ENCODE measurements around the gene EVA1C.

The EVA1C gene

DNA sequence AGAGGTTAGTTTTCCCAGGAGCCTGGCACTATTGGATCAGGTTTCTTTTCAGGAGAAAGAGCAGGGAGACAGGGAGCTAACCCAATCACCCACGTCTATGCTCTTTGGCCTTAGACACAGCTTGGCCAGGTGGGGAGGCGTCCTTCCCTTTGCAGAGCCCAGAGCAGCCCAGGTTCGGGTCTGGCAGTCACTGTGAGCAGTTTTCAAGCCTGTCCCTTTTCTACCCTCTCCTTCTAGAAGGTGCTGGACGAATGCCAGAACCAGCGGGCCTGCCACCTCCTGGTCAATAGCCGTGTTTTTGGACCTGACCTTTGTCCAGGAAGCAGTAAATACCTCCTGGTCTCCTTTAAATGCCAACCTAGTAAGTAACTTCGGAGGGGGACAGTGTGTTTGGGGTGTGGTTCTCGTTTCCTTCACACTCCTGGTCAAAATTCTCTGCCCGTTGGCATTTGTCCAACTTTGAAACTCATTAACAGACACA is 44.9 kb downstream of the EVA1C start:
- in situ Hi-C loops (cut with HindIII; ENCODE audit: low sequenced_read_pairs), result no loop called here

DNA sequence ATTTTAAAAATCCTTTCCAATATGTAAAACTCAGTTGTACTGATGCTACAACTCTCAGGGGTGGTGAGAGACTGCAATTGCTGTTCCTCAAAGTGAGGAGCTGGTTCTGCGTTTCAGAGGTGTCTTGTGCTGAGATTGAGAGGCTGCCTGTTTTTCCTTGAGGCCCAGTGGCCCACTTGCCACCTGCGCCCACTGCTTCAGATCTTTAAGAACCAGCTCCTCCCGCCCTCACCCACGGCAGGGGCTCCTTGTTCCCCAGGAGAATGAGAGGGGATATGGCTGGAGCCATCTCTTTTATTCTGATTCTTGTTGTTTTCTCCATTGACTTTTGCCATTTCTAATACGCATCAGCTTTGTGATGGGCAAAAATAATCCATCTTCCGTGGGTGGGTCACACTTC is 45.5 kb downstream of the EVA1C start:
- in situ Hi-C loops (cut with HindIII; ENCODE audit: low sequenced_read_pairs), result no loop called here

DNA sequence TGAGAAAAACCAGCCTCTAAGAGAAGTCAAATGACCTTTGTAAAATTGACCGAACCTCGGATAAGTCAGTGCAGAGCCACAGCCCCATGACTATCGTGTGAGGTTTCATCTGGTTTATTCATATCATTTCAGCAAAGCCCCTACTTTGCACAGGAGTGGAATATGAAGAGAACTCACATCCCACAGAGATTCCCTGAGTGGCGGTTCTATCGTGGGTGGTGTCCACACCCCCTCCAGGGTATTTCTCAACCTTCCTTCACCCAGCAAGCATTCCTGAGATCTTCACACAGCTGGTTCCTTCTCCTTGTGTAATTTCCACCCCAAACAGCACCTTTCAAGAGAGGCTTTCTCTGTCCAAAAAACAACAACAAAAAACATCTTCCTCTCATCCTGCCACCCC is 47.5 kb downstream of the EVA1C start:
- in situ Hi-C loops (cut with HindIII; ENCODE audit: low sequenced_read_pairs), result loop anchor here (5.0 kb wide), 2 partner anchors 43 to 62 kb away; no protein-coding TSS in a partner anchor

DNA sequence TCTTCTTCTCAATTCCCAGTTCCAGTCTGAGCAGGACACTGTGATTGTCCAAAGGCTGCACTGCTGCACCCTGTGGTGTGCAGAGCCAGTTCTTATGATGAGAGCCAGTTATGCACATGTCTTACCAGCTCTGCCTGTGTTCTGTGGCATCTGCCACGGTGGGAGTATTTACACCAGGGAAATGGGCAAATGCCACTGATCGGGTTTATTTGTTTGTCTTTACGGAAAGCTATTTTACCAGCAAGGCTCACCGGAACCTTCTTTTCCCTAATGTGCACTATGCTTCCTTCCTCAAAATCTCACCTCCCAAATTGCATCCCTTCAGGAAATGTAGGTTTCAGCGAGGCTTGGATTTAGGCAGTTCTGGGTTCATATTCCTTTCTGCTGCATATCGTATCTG is 49.0 kb downstream of the EVA1C start:
- in situ Hi-C loops (cut with HindIII; ENCODE audit: low sequenced_read_pairs), result loop anchor here (5.0 kb wide), 2 partner anchors 44 to 61 kb away; no protein-coding TSS in a partner anchor

DNA sequence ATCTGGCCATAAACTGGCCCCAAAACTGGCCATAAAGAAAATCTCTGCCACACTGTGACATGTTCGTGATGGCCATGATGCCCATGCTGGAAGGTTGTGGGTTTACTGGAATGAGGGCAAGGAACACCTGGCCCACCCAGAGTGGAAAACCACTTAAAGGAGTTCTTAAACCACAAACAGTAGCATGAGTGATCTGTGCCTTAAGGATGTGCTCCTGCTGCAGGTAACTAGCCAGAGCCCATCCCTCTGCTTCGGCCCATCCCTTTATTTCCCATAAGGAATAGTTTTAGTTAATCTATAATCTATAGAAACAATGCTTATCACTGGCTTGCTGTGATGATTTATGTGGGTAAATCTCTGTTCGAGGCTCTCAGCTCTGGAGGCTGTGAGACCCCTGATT is 50.1 kb downstream of the EVA1C start:
- in situ Hi-C loops (cut with HindIII; ENCODE audit: low sequenced_read_pairs), result loop anchor here (5.0 kb wide), 2 partner anchors 45 to 60 kb away; no protein-coding TSS in a partner anchor

DNA sequence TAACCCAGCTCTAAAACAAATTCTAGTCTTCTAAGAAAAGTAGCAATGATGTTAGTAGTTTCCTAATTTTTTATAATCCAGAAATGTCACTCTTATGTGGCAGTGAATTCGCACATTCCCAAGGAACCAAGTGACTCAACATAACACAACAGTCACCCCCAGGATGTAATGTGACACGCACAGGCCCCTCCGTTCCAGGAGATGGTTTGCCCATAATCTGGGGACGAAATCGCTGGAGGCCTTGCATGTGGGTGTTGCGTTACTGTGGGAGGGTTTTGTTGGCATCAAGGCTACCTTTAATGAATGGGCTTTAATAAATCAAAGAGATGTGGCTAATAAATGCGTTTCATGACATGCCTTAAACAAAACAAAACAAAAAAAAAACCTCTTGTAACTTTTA is 50.9 kb downstream of the EVA1C start:
- in situ Hi-C loops (cut with HindIII; ENCODE audit: low sequenced_read_pairs), result loop anchor here (5.0 kb wide), 2 partner anchors 46 to 59 kb away; no protein-coding TSS in a partner anchor

DNA sequence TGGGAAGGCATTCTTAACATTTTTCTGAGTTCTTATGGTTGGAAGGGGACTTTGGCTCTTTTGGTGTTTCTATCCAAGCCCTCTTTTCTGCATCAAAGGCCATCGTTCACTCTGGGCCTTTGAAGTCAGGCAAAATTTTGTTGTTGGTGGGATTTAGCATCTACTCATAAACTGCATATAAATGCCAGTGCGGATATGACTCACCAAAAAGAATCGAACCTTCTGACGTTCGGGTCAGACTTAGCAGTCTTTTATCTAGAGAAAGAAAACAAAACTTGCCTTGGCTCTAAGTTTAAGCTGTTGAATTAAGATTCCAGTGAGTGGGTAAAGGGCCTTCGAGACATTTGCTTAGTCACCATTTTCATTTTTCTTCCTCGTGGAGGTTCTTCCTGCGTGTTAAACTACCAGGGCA is 51.4 kb downstream of the EVA1C start:
- in situ Hi-C loops (cut with HindIII; ENCODE audit: low sequenced_read_pairs), result loop anchor here (5.0 kb wide), 2 partner anchors 47 to 58 kb away; no protein-coding TSS in a partner anchor

DNA sequence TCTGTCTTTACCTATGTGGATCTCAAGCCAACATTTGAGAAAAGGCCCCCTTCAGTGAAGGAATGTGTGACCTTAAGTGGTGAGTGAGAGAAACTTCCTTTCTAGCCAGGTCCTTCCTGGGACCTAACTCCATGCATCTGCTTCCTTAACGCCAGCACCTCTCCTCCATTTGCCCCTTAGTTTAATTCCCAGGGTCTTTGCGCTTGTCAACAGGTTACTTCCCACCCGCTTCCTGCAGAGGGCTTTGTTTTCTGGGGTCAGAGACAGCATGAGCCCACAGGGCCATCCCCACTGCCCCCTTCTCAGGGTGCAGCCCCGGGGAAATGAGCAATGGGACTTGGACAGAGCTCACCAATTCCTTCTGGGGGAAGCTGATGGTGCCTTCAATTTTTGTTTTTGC is 54.8 kb downstream of the EVA1C start:
- in situ Hi-C loops (cut with HindIII; ENCODE audit: low sequenced_read_pairs), result no loop called here

DNA sequence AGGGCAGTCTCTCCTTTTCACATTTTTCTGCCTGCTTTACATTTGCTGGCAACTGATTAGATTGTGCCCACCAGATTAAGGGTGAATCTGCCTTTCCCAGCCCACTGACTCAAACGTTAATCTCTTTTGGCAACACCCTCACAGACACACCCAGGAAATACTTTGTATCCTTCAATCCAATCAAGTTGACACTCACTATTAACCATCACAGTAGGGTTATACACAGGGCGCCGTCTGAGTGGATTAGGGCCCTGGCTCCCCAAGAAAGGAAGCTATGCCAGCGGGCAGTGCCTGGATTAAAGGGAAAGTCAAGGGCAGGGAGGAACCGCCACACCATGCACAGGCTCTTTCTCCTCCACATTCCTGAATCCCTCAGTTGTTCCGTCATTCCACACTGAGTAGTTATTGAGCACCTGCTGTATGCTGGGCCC is 56.2 kb downstream of the EVA1C start:
- in situ Hi-C loops (cut with HindIII; ENCODE audit: low sequenced_read_pairs), result no loop called here

DNA sequence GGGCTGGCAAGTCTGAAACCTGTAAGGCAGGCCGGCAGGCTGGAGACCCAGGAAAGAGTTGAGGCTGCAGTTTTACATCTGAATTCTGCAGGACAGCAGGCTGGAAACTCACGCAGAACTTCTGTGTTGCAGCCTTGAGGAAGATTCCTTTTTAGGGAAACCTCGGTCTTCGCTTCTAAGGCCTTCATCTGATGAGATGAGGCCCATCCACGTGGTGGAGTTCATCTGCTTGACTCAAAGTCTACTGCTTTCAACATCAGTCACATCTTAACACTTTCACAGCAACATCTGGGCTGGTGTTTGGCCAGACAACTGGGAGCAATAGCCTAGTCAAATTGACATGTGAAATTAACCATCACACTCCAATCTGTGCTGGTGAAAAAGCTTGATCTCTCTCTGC is 57.1 kb downstream of the EVA1C start:
- in situ Hi-C loops (cut with HindIII; ENCODE audit: low sequenced_read_pairs), result no loop called here

DNA sequence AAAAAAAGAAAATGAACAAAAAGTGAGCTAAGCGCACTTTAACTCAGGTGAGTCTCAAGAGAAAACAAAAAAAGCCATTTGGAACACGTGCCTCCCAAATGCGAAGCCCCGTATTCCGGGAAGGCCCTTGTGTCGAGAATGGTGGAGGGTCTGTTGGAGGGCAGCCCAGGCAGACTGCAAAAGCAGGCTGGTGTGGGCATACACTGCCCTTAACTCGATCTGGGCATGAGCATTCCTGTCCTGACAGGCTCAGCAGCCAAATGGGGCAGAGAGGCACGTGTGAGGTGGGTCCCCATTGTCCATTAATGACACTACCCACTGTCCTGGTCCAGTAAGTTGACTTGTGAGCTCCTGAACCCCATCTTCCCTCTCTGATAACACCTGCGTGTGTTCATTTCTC is 57.7 kb downstream of the EVA1C start:
- in situ Hi-C loops (cut with HindIII; ENCODE audit: low sequenced_read_pairs), result no loop called here

DNA sequence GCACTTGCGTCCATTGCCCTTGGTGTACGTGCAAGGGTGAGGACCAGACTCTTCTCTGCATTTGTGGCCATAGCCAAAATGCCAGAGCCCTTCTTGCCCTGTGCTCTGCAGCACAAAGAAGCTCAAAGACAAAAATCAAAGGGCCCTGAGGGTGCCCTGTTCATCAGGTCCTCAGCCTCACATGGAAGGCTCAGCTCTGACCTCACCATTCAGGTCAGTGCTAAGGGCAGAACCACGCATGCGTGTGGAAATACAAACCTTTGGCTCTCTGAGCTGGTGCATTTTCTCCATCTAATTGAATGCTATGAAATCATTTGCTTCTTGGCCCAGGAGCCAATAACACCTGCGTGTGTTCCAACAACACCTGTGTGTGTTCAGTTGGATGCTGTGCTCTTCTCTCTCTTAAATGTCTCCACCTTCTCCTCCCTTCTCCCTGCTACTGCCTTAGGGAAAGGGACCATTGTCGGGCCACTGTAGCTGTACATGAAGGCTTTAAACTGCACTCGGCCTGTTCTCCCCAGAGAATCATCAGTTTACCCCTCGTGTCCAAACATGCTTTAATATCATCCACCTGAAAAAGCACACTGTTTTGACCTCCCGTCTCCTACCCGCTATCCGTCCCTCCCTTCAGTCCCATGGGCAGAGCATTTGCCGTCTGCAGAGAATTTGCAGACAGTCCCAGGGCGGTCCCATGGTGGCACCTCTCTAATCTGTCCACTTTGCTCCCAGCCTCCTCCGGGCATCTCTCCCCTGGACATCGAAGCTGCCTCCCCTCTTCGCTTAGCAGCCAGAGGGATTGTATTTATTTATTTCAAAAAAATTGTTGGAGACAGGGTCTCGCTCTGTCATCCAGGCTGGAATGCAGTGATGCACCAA is 60.6 kb downstream of the EVA1C start:
- in situ Hi-C loops (cut with HindIII; ENCODE audit: low sequenced_read_pairs), result no loop called here

DNA sequence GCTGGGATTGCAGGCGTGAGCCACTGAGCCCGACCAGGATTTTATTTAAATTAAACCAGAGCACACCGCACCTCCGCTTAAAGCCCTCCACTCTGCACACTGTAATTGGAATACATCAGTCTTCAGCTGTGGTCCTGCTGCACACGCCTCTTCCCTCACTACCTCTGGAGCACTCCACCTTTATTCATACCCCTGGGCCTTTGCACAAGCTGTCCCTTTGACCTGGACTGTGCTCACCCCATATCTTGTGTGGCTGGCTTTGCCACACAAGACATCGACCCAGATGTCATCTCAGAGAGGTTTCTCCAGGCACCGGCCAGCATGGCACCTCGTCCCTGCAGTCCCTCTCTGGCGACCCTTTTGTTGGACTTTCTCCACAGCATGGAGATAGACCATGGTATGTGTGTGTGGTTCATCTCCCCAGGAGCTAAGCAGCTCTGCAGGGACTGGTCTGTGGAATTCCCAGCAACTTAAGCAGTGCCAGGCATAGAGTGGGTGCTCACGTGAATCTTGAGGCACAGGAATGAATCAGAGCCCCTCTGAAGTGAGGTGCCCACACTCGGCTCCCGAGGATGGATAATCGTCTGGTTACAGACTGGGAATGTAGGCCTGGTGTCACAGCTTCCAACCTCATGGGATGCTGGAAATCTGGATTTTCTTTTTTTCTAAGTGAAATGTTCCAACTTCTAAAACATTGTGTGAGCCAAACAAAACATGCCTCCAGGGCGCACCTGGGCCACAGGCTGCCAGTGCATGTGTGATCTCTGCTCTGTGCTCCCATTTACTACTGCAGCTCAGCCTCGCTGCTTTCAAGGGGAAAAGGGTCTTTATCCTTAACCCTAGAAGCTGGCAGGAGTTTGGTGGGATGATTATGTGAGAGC is 61.9 kb downstream of the EVA1C start:
- in situ Hi-C loops (cut with HindIII; ENCODE audit: low sequenced_read_pairs), result no loop called here

DNA sequence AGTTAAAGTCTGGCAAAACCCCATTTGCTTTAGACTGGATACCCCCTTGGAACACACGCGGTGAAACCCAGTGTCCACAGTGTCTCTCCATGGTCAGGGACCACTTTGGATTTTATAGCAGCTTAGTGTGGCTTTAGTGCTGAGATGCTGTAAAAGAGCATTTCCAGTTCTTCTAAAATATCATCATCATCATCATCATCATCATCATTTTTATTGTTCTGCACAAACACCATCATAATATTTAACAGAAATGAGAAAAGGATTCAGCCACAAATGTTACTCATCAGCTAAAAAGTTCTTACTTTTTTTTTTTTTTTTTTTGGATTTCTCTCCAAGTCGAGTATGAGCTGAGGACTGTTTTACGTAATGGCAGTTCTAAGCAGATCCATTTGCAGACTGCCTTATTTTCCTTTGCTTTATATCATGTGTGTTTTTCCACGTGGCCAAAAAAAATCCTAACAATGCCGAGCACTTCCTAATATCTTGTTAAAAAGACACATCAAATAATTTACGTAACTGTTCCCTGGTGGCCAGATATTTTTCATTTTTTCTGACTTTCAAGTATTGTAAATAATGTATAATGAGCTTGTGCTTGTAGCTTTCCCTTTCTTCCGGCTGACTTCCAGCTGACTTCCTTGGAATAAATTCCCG is 62.8 kb downstream of the EVA1C start:
- in situ Hi-C loops (cut with HindIII; ENCODE audit: low sequenced_read_pairs), result no loop called here

DNA sequence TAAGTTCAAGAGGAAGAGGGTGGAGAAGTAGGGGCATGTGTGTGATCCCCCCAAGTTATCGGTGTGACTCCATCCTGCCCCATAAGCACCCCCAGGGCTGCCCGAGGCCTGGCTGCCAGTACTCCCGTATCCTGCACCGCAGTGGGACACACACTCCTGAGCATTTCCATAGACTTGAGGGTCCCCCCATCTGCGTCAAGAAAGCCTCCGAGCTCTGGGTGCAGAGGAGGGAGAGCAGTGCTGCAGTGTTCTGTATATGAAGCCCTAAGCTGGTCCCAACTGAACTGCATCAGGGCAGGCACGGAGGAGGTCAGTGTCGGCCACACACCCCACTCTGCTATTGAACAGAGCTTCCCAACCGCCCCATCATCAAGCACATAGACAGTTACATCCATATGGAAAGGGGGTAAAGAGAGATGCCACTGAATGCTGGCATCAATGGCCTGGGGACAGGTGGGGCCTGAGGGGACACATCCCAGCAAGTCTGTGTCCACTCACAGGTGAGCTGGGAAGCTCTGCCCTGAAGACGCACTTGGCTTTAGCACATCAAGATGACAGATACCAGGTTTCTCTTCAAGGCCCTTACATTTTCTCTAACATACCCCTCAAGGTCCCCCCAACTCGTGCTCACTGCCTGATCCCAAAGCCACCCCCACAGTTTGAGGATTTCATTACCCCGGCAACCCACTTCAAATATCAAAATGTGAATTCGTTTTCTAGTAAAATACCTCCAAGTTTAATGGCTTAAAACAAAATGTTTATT is 64.3 kb downstream of the EVA1C start:
- in situ Hi-C loops (cut with HindIII; ENCODE audit: low sequenced_read_pairs), result no loop called here

DNA sequence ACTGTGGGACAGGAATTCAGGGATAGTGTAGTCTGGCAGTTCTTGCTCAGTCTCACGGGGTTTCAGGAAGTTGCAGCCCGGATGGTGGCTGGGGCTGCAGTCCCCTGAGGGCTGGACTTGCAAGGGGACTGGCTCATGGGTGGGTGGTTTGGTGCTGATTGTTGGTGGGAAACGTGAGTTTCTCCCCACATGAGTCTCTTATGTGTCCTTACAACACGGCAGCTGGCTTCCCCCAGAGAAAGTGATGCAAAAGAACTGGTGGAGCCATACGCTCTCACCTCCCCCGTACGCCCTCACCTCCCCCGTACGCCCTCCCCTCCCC is 64.9 kb downstream of the EVA1C start:
- in situ Hi-C loops (cut with HindIII; ENCODE audit: low sequenced_read_pairs), result no loop called here

DNA sequence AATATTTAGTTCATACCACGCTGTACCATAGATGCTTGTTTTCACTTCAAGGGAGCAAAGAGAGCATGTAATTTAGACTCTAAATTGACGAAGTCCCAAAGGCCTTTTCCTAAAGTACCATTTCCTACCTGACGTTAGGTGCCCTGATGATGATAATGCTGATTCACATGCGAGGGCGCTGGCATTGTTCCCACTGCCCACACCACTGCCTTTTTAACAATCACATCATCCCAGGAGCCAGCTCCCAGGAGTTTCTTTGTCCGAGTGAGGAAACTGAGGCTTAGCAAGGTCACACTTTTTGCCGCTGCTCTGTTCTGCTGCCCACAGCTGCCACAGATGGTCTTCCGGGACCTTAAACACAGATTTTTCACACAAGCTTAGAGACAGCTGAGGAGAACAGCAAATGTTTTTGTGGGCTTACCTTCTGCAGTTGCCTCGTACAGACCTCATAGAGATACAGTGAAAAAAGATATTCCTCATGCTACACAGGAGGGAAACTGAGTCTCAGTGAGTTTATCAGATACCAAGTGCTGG is 69.4 kb downstream of the EVA1C start:
- in situ Hi-C loops (cut with HindIII; ENCODE audit: low sequenced_read_pairs), result no loop called here

DNA sequence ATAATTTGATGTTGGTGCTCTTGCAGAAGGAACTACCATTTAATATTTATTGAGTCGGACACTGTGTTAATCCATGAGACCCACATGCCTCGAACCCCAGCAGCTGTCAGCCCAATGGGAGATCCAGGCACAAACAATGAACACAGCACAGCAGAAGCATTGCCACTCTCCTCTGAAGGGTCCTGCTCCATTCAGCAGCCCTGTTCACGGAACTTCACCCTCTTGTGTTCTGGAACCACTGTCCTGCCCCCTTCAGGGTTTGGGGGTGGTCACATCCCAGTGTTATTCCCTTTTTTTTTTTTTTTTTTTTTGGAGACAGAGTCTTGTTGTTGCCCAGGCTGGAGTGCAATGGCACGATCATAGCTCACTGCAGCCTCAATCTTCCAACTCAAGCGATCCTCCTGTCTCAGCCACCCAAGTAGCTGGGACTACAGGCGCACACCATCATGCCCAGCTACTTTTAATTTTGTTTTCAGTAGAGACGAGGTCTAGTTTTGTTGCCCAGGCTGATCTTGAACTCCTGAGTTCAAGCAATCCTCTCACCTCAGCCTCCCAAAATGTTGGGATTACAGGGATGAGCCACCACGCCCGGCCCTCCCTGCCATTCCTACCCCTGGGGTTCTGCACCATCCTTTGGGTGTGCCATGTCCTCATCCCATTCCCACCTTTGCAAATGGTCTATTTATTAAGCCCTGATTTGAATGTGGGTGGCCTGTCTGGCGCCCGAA is 70.2 kb downstream of the EVA1C start:
- in situ Hi-C loops (cut with HindIII; ENCODE audit: low sequenced_read_pairs), result no loop called here

DNA sequence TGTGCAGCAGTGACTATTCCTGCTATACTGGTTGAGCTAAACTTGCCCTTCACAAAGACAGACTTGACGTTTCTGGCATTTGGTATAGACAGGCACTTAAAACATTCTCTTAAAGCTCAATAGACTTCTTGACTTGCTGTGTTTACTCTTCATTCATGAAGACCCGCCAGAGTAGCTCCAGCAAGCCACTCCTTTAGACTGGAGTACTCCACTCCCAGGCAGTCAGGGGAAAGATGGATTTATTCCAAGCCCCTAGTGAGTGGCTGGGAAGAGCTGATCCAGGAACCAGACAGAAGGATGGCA is 70.7 kb downstream of the EVA1C start:
- in situ Hi-C loops (cut with HindIII; ENCODE audit: low sequenced_read_pairs), result no loop called here

Data from endothelial cell of hepatic sinusoid (primary cell).